AG20443 (cell line): ENCODE measurements around the gene LECT2.

Experiments
- DNase-seq: peaks from one replicate; pipeline ENCODE4 v3.0.0; 2012; ENCODE audit warnings: low spot score, mixed read lengths

Gene LECT2

GRCh38 chr5:135978212-135978631, 23.4 kb upstream of the LECT2 start:
- no peak for DNase-seq

- DNase-seq = no peak
Measured at GRCh38 chr5:135977375-135977928, 22.7 kb upstream of the LECT2 start.

- DNase-seq = no peak
Measured at GRCh38 chr5:135976216-135976615, 21.4 kb upstream of the LECT2 start.

- DNase-seq = no peak
Measured at GRCh38 chr5:135975122-135975521, 20.3 kb upstream of the LECT2 start.

GRCh38 chr5:135974021-135974600, 19.3 kb upstream of the LECT2 start:
- no peak for DNase-seq

GRCh38 chr5:135973323-135974020, 18.7 kb upstream of the LECT2 start:
- peak; percentile 73 for DNase-seq

GRCh38 chr5:135971701-135972100, 16.9 kb upstream of the LECT2 start:
- no peak for DNase-seq

GRCh38 chr5:135966790-135967189, 12.0 kb upstream of the LECT2 start:
- no peak for DNase-seq

GRCh38 chr5:135966165-135966564, 11.4 kb upstream of the LECT2 start:
- no peak for DNase-seq

GRCh38 chr5:135965504-135965903, 10.7 kb upstream of the LECT2 start:
- no peak for DNase-seq

- peak; percentile 21 for DNase-seq
Measured at GRCh38 chr5:135964670-135965320, 10.0 kb upstream of the LECT2 start.

GRCh38 chr5:135955525-135955924, 742 bp upstream of the LECT2 start:
- DNase-seq = no peak

GRCh38 chr5:135953850-135954249, 933 bp downstream of the LECT2 start:
- no peak for DNase-seq

GRCh38 chr5:135952683-135953082, 2.1 kb downstream of the LECT2 start:
- no peak for DNase-seq

- no peak for DNase-seq
Measured at GRCh38 chr5:135951807-135952206, 3.0 kb downstream of the LECT2 start.

GRCh38 chr5:135951257-135951656, 3.5 kb downstream of the LECT2 start:
- DNase-seq = no peak

GRCh38 chr5:135950611-135951010, 4.2 kb downstream of the LECT2 start:
- peak; percentile 33 for DNase-seq

- peak; percentile 63 for DNase-seq
Measured at GRCh38 chr5:135944967-135945560, 9.7 kb downstream of the LECT2 start.

GRCh38 chr5:135944564-135944963, 10.2 kb downstream of the LECT2 start:
- DNase-seq = no peak

- DNase-seq = no peak
Measured at GRCh38 chr5:135942202-135942771, 12.5 kb downstream of the LECT2 start.

GRCh38 chr5:135941711-135942110, 13.1 kb downstream of the LECT2 start:
- no peak for DNase-seq

GRCh38 chr5:135937245-135937911, 17.4 kb downstream of the LECT2 start:
- DNase-seq = no peak
